ENCODE results near the gene NR2F1-AS1. TPM values are rescaled to one million over a fixed set of nuclear protein-coding genes. Genes with fewer than 3 reads are reported as not detected.

The NR2F1-AS1 gene
- total and polyA plus RNA-seq, 2 experiments from 2014 or later, result 0.45 to 0.49 TPM

- no peaks in the 10 kb centered on the region for H3K36me3 ChIP-seq
- DNase-seq (ENCODE audit: low read depth in 1 of 2, low spot score in 1 of 2), result no peak
- H3K27ac ChIP-seq, result no peak overlapping the region
- no peak for TF ChIP-seq CTCF (IDR thresholded peaks at IDR 0.05; ENCODE audit: low read depth, low read length)
- no peak overlapping the region for H3K4me3 ChIP-seq
- peaks cover 97% of the 10 kb centered on the region for H3K27me3 ChIP-seq
- no peaks in the 10 kb centered on the region for H3K9me3 ChIP-seq (ENCODE audit: low read depth)
- H3K4me1 ChIP-seq (ENCODE audit: low read depth), result peaks cover 8% of the 10 kb centered on the region
Measured at GRCh38 chr5:93577854-93578812, 2.9 kb downstream of the NR2F1-AS1 start.

- Histone ChIP-seq H3K4me1 (ENCODE audit: low read depth) (peaks cover 11% of the 10 kb centered on the region), H3K27me3 (peaks cover 97% of the 10 kb centered on the region), H3K9me3 (ENCODE audit: low read depth) (no peaks in the 10 kb centered on the region), H3K27ac (no peak overlapping the region), H3K4me3 (no peak overlapping the region), H3K36me3 (no peaks in the 10 kb centered on the region)
- DNase-seq (ENCODE audit: low read depth in 1 of 2, low spot score in 1 of 2), result no peak
- no peak for TF ChIP-seq CTCF (IDR thresholded peaks at IDR 0.05; ENCODE audit: low read depth, low read length)
Measured at GRCh38 chr5:93576994-93577853, 3.8 kb downstream of the NR2F1-AS1 start.

- H3K4me3 ChIP-seq, result no peak overlapping the region
- H3K9me3 ChIP-seq (ENCODE audit: low read depth), result no peaks in the 10 kb centered on the region
- H3K27ac ChIP-seq, result no peak overlapping the region
- no peak for DNase-seq (ENCODE audit: low read depth in 1 of 2, low spot score in 1 of 2)
- TF ChIP-seq CTCF (IDR thresholded peaks at IDR 0.05; ENCODE audit: low read depth, low read length), result no peak
- no peaks in the 10 kb centered on the region for H3K36me3 ChIP-seq
- H3K4me1 ChIP-seq (ENCODE audit: low read depth), result peaks cover 17% of the 10 kb centered on the region
- peaks cover 100% of the 10 kb centered on the region for H3K27me3 ChIP-seq
Measured at GRCh38 chr5:93575461-93576414, 5.3 kb downstream of the NR2F1-AS1 start.

- Histone ChIP-seq H3K27me3 (peaks cover 100% of the 10 kb centered on the region), H3K9me3 (ENCODE audit: low read depth) (no peaks in the 10 kb centered on the region), H3K27ac (no peak overlapping the region), H3K36me3 (no peaks in the 10 kb centered on the region), H3K4me1 (ENCODE audit: low read depth) (peaks cover 9% of the 10 kb centered on the region), H3K4me3 (no peak overlapping the region)
- TF ChIP-seq CTCF (IDR thresholded peaks at IDR 0.05; ENCODE audit: low read depth, low read length), result no peak
- no peak for DNase-seq (ENCODE audit: low read depth in 1 of 2, low spot score in 1 of 2)
Measured at GRCh38 chr5:93574491-93575305, 6.3 kb downstream of the NR2F1-AS1 start.

Data from cardiac muscle cell (in vitro differentiated cells and primary cell).